Memory B cell (primary cell): Measurements from ENCODE around the gene RAPH1.

Experiments
- ATAC-seq: fragments of 150-1000 bp; cut with Tn5 transposase; 2 replicates; pipeline ENCODE4 v1.10.0; 2021; ENCODE audit warnings: low read depth, mild to moderate bottlenecking, moderate library complexity
- DNase-seq, 2 donors: peaks; one replicate each; pipeline ENCODE4 v3.0.0; 2022; ENCODE audit warnings: low spot score in 2 of 2
- H3K27ac Mint-ChIP-seq: one replicate; pipeline ENCODE4 v1.8.0; 2022; ENCODE audit warnings: mild to moderate bottlenecking, moderate library complexity, mixed read lengths
- H3K27me3 Mint-ChIP-seq: one replicate; pipeline ENCODE4 v1.8.0; 2022; ENCODE audit warnings: mixed read lengths
- H3K36me3 Mint-ChIP-seq: one replicate; pipeline ENCODE4 v1.8.0; 2022; ENCODE audit warnings: mild to moderate bottlenecking, mixed read lengths
- H3K4me1 Mint-ChIP-seq: one replicate; pipeline ENCODE4 v1.8.0; 2022; ENCODE audit warnings: mixed read lengths
- H3K4me3 Mint-ChIP-seq: one replicate; pipeline ENCODE4 v1.8.0; 2022; ENCODE audit warnings: mild to moderate bottlenecking, moderate library complexity, mixed read lengths
- H3K9me3 Mint-ChIP-seq: one replicate; pipeline ENCODE4 v1.8.0; 2022; ENCODE audit warnings: mixed read lengths

The RAPH1 gene

GRCh38 chr2:203366639-203367466 is 168.2 kb downstream of the RAPH1 start:
- H3K27ac Mint-ChIP-seq = no peak overlapping the region
- H3K9me3 Mint-ChIP-seq = peaks cover 3% of the 10 kb centered on the region

GRCh38 chr2:203361922-203362321 is 173.2 kb downstream of the RAPH1 start:
- Mint-ChIP-seq H3K4me3 (no peak overlapping the region), H3K9me3 (peaks cover 7% of the 10 kb centered on the region), H3K27ac (no peak overlapping the region), H3K4me1 (peaks cover 7% of the 10 kb centered on the region), H3K27me3 (no peaks in the 10 kb centered on the region), H3K36me3 (peaks cover 12% of the 10 kb centered on the region)
- ATAC-seq (no peak), DNase-seq (no peak)

More at GRCh38 chr2:203366639-203367466, 168.2 kb downstream of the RAPH1 start:
- no peaks in the 10 kb centered on the region for H3K4me1 Mint-ChIP-seq
- H3K4me3 Mint-ChIP-seq = no peak overlapping the region
- no peak for ATAC-seq
- DNase-seq = no peak
- H3K27me3 Mint-ChIP-seq = no peaks in the 10 kb centered on the region
- H3K36me3 Mint-ChIP-seq = peaks cover 12% of the 10 kb centered on the region

GRCh38 chr2:203361495-203361894 is 173.6 kb downstream of the RAPH1 start:
- Mint-ChIP-seq H3K27ac (no peak overlapping the region), H3K27me3 (no peaks in the 10 kb centered on the region), H3K4me3 (no peak overlapping the region)

GRCh38 chr2:203360833-203361430 is 174.2 kb downstream of the RAPH1 start:
- Mint-ChIP-seq H3K4me3 (no peak overlapping the region), H3K27me3 (no peaks in the 10 kb centered on the region), H3K27ac (no peak overlapping the region), H3K4me1 (peaks cover 7% of the 10 kb centered on the region), H3K36me3 (peaks cover 11% of the 10 kb centered on the region), H3K9me3 (peaks cover 7% of the 10 kb centered on the region)
- ATAC-seq (no peak), DNase-seq (no peak)

More at GRCh38 chr2:203361495-203361894, 173.6 kb downstream of the RAPH1 start:
- ATAC-seq (no peak), DNase-seq (no peak)
- Mint-ChIP-seq H3K36me3 (peaks cover 10% of the 10 kb centered on the region), H3K4me1 (peaks cover 7% of the 10 kb centered on the region), H3K9me3 (peaks cover 7% of the 10 kb centered on the region)

- DNase-seq = no peak
- peaks cover 15% of the 10 kb centered on the region for H3K36me3 Mint-ChIP-seq
- H3K4me3 Mint-ChIP-seq = no peak overlapping the region
- H3K27me3 Mint-ChIP-seq = no peaks in the 10 kb centered on the region
- H3K9me3 Mint-ChIP-seq = peaks cover 7% of the 10 kb centered on the region
- H3K4me1 Mint-ChIP-seq = peaks cover 7% of the 10 kb centered on the region
- no peak overlapping the region for H3K27ac Mint-ChIP-seq
- ATAC-seq = no peak
Measured at GRCh38 chr2:203359450-203359849, 175.7 kb downstream of the RAPH1 start.

GRCh38 chr2:203354966-203355365 is 180.1 kb downstream of the RAPH1 start:
- no peaks in the 10 kb centered on the region for H3K4me1 Mint-ChIP-seq
- no peak overlapping the region for H3K4me3 Mint-ChIP-seq
- DNase-seq (no peak), ATAC-seq (no peak)
- H3K36me3 Mint-ChIP-seq = peaks cover 16% of the 10 kb centered on the region
- H3K27me3 Mint-ChIP-seq = no peaks in the 10 kb centered on the region
- H3K9me3 Mint-ChIP-seq = peaks cover 2% of the 10 kb centered on the region
- no peak overlapping the region for H3K27ac Mint-ChIP-seq

GRCh38 chr2:203352604-203353255 is 182.4 kb downstream of the RAPH1 start:
- ATAC-seq (no peak), DNase-seq (no peak)
- Mint-ChIP-seq H3K27ac (no peak overlapping the region), H3K4me3 (no peak overlapping the region), H3K9me3 (no peaks in the 10 kb centered on the region), H3K4me1 (no peaks in the 10 kb centered on the region), H3K36me3 (peaks cover 9% of the 10 kb centered on the region), H3K27me3 (no peaks in the 10 kb centered on the region)

- no peak for ATAC-seq
- Mint-ChIP-seq H3K4me1 (no peaks in the 10 kb centered on the region), H3K27me3 (no peaks in the 10 kb centered on the region), H3K27ac (no peak overlapping the region), H3K36me3 (peaks cover 5% of the 10 kb centered on the region), H3K4me3 (no peak overlapping the region), H3K9me3 (no peaks in the 10 kb centered on the region)
- DNase-seq = no peak
Measured at GRCh38 chr2:203347375-203347774, 187.7 kb downstream of the RAPH1 start.

- peaks cover 5% of the 10 kb centered on the region for H3K36me3 Mint-ChIP-seq
- no peak overlapping the region for H3K27ac Mint-ChIP-seq
- H3K27me3 Mint-ChIP-seq = no peaks in the 10 kb centered on the region
- DNase-seq (no peak), ATAC-seq (no peak)
- H3K4me1 Mint-ChIP-seq = no peaks in the 10 kb centered on the region
- no peak overlapping the region for H3K4me3 Mint-ChIP-seq
- H3K9me3 Mint-ChIP-seq = no peaks in the 10 kb centered on the region
Measured at GRCh38 chr2:203346612-203347011, 188.5 kb downstream of the RAPH1 start.

- Mint-ChIP-seq H3K4me1 (no peaks in the 10 kb centered on the region), H3K4me3 (no peak overlapping the region), H3K36me3 (peaks cover 7% of the 10 kb centered on the region), H3K27me3 (no peaks in the 10 kb centered on the region), H3K27ac (no peak overlapping the region), H3K9me3 (no peaks in the 10 kb centered on the region)
- DNase-seq = no peak
- ATAC-seq = no peak
Measured at GRCh38 chr2:203344667-203345066, 190.4 kb downstream of the RAPH1 start.
